ENCODE measurements around the gene AP2A1.

The AP2A1 gene

GRCh38 chr19:49855277-49855675 is 88.5 kb downstream of the AP2A1 start:
- ChIA-PET CTCF (interaction anchor here (1.4 kb wide), 1 partner anchor 13 kb away, joined by 3 read pairs; no protein-coding TSS in a partner anchor), POLR2A (interaction anchor here (1.1 kb wide), 1 partner anchor 22 kb away, joined by 3 read pairs; the partner anchor contains the start of genes AKT1S1 and TBC1D17)
- DNase-seq (ENCODE audit: low read depth, low spot score), result no peak
- no peak for TF ChIP-seq CTCF (IDR thresholded peaks at IDR 0.05; ENCODE audit: insufficient read depth, low read length, missing control alignments)
- no peak overlapping the region for H3K4me3 ChIP-seq (ENCODE audit: low read depth, low read length)

- no peak for DNase-seq (ENCODE audit: low read depth, low spot score)
- TF ChIP-seq CTCF (IDR thresholded peaks at IDR 0.05; ENCODE audit: insufficient read depth, low read length, missing control alignments), result no peak
- CTCF ChIA-PET, result no interaction called here
- POLR2A ChIA-PET, result no interaction called here
- no peak overlapping the region for H3K4me3 ChIP-seq (ENCODE audit: low read depth, low read length)
These were observed 89.1 kb downstream of the AP2A1 start for GRCh38 chr19:49855676-49856573.

- no peak for DNase-seq (ENCODE audit: low read depth, low spot score)
- ChIA-PET POLR2A (no interaction called here), CTCF (interaction anchor here (1.0 kb wide), 1 partner anchor 12 kb away, joined by 3 read pairs; no protein-coding TSS in a partner anchor)
- H3K4me3 ChIP-seq (ENCODE audit: low read depth, low read length), result no peak overlapping the region
- TF ChIP-seq CTCF (IDR thresholded peaks at IDR 0.05; ENCODE audit: insufficient read depth, low read length, missing control alignments), result no peak
These were observed 89.8 kb downstream of the AP2A1 start for GRCh38 chr19:49856574-49857021.

Measured in AG04449 (cell line).